ENCODE results near the gene DZIP3.

DNA sequence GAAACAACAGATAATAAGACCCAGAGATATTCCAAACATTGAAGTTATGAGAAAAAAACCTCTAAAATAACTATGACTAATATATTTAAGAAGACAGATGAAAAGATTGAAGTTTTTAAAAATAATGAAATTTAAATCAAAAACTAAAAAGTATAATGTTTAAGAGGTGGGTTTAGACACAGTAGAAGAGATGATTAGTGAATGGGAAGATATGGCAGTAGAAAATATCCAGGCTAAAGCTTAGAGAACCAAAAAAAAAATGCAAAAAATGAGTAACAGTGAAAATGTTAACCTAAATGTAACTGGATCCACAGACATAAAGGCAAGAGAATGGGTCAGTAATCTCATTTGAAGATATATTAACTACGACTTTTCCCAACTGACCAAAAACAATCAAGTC, 115.5 kb downstream of the DZIP3 start:
- TF ChIP-seq POLR2A (IDR thresholded peaks at IDR 0.05), result no peak
- TF ChIP-seq, protein P1, sequence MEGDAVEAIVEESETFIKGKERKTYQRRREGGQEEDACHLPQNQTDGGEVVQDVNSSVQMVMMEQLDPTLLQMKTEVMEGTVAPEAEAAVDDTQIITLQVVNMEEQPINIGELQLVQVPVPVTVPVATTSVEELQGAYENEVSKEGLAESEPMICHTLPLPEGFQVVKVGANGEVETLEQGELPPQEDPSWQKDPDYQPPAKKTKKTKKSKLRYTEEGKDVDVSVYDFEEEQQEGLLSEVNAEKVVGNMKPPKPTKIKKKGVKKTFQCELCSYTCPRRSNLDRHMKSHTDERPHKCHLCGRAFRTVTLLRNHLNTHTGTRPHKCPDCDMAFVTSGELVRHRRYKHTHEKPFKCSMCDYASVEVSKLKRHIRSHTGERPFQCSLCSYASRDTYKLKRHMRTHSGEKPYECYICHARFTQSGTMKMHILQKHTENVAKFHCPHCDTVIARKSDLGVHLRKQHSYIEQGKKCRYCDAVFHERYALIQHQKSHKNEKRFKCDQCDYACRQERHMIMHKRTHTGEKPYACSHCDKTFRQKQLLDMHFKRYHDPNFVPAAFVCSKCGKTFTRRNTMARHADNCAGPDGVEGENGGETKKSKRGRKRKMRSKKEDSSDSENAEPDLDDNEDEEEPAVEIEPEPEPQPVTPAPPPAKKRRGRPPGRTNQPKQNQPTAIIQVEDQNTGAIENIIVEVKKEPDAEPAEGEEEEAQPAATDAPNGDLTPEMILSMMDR (IDR thresholded peaks at IDR 0.05), result no peak
